Uterus (tissue), 4 donors: ENCODE data around the gene PRSS36. TPM values are rescaled to one million over a fixed set of nuclear protein-coding genes. Genes with fewer than 3 reads are reported as not detected.
"Not testable (repeated sequence)": the region's sequence is repeated elsewhere in the genome, so short reads cannot be mapped to it uniquely, and the experiment has no call there.

ENCODE experiments used
- DNase-seq, 2 donors: peaks; one replicate each; pipeline ENCODE4 v3.0.0-alpha.2; 2019 to 2020
- H3K27ac ChIP-seq, 2 donors: fragments of 200-600 bp; sonication (generic); 1 replicate in 1 of 2; 2 replicates in 1 of 2; pipeline ENCODE4 v1.5.1; 2016 to 2018
- H3K27me3 ChIP-seq, 2 donors: fragments of 200-600 bp; sonication (generic); one replicate each; pipeline ENCODE4 v1.5.1; 2018 to 2019; ENCODE audit warnings: control low read depth in 1 of 2
- H3K36me3 ChIP-seq, 2 donors: fragments of 200-600 bp; sonication (generic); one replicate each; pipeline ENCODE4 v1.5.1; 2019; ENCODE audit warnings: control low read depth in 1 of 2
- H3K4me1 ChIP-seq, 2 donors: fragments of 200-600 bp; sonication (generic); one replicate each; pipeline ENCODE4 v1.5.1; 2018 to 2019; ENCODE audit warnings: control low read depth in 1 of 2
- H3K4me3 ChIP-seq, 2 donors: fragments of 200-600 bp; sonication (generic); 1 replicate in 1 of 2; 2 replicates in 1 of 2; pipeline ENCODE4 v1.5.1; 2018 to 2019; ENCODE audit warnings: mild to moderate bottlenecking in 1 of 2
- H3K9me3 ChIP-seq, 2 donors: fragments of 200-600 bp; sonication (generic); one replicate each; pipeline ENCODE4 v1.5.1; 2019; ENCODE audit warnings: control low read depth in 1 of 2
- POLR2A ChIP-seq, 2 donors: fragments of 450-650 bp; IDR thresholded peaks; one replicate each; pipeline ENCODE4 v1.6.1; 2016; ENCODE audit warnings: antibody characterized with exemption in 2 of 2, mild to moderate bottlenecking in 1 of 2, moderate library complexity in 1 of 2
- intact Hi-C: fragments of 100-400 bp; cut with DNase I; formaldehyde crosslinking; loops from one replicate; pipeline ENCODE4 v1.15.1; 2023; ENCODE audit warnings: low total_unique reads
- total RNA-seq, 4 donors: library from RNA; depleted of rRNA in 3 of 4; stranded (reverse); fragments of >200 nt in 3 of 4; gene quantifications; one replicate each; pipeline versions ENCODE4 v1.1.0 to v1.2.4, GENCODE V29; 2014 to 2023
- TF ChIP-seq, protein P1 (sequence below), 4 experiments: fragments of 200-600 bp in 2 of 4; fragments of 450-650 bp in 2 of 4; sonication (generic) in 2 of 4; IDR thresholded peaks; one replicate each; pipeline ENCODE4 v1.5.1; 2016 to 2019; ENCODE audit warnings: antibody characterized with exemption in 4 of 4, mild to moderate bottlenecking in 2 of 4, moderate library complexity in 1 of 4
- donor health status: DM: yes; HTN: yes; CAD: no.

The PRSS36 gene
- under 1 TPM in 2 of 4 donors, not detected in 2; 0.48 to 0.76 TPM for total RNA-seq

DNA sequence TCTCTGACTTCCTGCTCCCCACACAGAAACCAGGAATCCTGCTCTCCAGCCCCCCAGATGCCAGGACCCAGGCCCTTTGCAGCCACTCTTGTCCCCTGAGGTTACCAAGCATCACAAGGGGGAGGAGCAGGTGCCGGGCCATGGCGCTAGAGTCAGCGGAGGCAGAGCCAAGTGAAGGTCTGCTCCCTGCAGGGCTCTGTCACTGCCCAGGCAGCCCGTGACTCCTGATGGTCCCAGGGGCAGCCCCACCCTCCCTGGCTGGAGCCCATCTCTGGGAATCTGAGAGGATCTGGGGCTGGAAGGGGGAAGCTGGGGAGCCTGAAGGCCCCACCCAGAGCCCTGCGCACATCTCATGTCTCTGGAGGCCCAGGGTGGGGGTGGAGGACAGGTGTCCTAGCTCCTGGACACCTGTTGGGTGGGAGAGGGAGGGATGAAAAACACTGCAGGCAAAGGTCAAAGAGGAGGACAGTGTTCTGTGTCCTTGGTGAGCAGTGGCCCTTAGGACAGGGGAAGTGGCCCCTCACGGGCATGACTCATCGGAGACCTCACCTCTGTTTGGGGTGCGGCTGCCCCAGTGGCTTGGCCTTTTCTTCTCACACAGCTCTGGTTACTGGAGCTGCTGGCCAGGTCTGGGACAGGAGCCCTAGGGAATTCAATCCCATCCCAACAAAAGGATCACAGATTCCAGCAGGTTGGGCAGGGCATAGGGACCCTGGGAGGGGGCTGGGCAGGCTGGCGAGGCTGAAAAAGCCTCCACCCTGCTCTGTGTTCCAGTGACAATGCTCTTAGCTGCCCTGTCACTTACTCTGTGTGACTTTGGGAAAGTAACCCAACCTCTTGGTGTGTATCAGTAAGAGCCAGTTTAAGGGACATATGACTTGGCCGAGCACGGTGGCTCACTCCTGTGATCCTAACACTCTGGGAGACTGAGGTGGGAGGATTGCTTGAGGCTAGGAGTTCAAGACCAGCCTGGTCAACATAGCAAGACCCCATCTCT lies at the start of gene PRSS36:
PRSS36 (minus strand) TSS at position 173 of the 997 bp plus-strand sequence; CDS start at position 142, 31 bp downstream.
- no peak within 1 kb of the TSS for H3K27ac ChIP-seq
- DNase-seq = no peak
- no peaks in the 10 kb centered on the region for H3K4me1 ChIP-seq
- H3K9me3 ChIP-seq = no peaks in the 10 kb centered on the region
- TF ChIP-seq POLR2A (IDR thresholded peaks at IDR 0.05) = no peak
- TF ChIP-seq, protein P1, sequence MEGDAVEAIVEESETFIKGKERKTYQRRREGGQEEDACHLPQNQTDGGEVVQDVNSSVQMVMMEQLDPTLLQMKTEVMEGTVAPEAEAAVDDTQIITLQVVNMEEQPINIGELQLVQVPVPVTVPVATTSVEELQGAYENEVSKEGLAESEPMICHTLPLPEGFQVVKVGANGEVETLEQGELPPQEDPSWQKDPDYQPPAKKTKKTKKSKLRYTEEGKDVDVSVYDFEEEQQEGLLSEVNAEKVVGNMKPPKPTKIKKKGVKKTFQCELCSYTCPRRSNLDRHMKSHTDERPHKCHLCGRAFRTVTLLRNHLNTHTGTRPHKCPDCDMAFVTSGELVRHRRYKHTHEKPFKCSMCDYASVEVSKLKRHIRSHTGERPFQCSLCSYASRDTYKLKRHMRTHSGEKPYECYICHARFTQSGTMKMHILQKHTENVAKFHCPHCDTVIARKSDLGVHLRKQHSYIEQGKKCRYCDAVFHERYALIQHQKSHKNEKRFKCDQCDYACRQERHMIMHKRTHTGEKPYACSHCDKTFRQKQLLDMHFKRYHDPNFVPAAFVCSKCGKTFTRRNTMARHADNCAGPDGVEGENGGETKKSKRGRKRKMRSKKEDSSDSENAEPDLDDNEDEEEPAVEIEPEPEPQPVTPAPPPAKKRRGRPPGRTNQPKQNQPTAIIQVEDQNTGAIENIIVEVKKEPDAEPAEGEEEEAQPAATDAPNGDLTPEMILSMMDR (IDR thresholded peaks at IDR 0.05) = no peak
- intact Hi-C loops = no loop called here
- no peak within 1 kb of the TSS for H3K4me3 ChIP-seq
- H3K36me3 ChIP-seq = no peaks in the 10 kb centered on the region
- H3K27me3 ChIP-seq = peaks cover 0 to 6% of the 10 kb centered on the region in 2 donors

GRCh38 chr16:31199430-31200041 lies 49.7 kb upstream of the PRSS36 start:
- Histone ChIP-seq H3K9me3 (no peaks in the 10 kb centered on the region), H3K27ac (no peak overlapping the region), H3K4me1 (no peaks in the 10 kb centered on the region), H3K27me3 (no peaks in the 10 kb centered on the region), H3K4me3 (no peak overlapping the region), H3K36me3 (no peaks in the 10 kb centered on the region)
- DNase-seq = no peak
- TF ChIP-seq POLR2A (IDR thresholded peaks at IDR 0.05) = no peak
- TF ChIP-seq, protein P1 (IDR thresholded peaks at IDR 0.05) = no peak
- intact Hi-C loops = no loop called here

DNA sequence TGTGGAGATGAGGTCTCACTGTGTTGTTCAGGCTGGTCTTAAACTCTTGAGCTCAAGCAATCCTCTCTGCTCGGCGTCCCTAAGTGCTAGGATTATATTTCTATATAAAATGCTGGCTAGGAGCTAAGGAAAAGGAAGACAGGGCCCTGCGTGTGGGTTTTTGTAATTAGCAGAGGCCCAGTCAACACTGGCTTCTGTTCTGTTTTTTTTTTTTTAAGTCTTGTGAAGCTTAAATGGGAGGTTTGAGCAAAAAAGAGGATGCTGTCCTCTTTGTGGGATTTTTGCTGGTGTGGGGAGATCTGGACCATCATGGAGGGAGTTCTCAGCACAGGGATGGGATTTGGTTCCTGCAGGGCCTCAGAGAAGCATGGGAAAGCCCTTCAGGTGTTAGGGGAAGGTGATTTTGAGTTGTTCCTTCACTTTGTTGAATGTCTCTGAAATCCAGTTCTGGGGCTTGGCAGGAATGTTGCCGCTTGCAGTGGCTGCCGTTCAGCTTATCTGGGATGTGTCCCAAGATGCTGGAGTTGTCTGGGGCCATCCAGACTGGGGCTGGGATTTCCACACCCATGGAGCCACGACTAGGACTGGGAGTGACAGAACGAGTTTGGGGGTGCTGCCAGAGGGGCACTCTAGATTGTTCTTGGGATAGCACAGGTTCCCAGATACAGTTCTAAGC lies 48.5 kb upstream of the PRSS36 start:
- no peak for DNase-seq
- intact Hi-C loops = no loop called here
- Histone ChIP-seq H3K27me3 (no peaks in the 10 kb centered on the region), H3K27ac (no peak overlapping the region), H3K4me1 (no peaks in the 10 kb centered on the region), H3K4me3 (no peak overlapping the region), H3K36me3 (no peaks in the 10 kb centered on the region), H3K9me3 (no peaks in the 10 kb centered on the region)
- TF ChIP-seq, protein P1 (IDR thresholded peaks at IDR 0.05) = no peak

- Histone ChIP-seq H3K27me3 (no peaks in the 10 kb centered on the region), H3K36me3 (no peaks in the 10 kb centered on the region), H3K9me3 (no peaks in the 10 kb centered on the region), H3K4me1 (no peaks in the 10 kb centered on the region), H3K27ac (no peak overlapping the region), H3K4me3 (no peak overlapping the region)
- TF ChIP-seq, protein P1 (IDR thresholded peaks at IDR 0.05) = no peak
- no peak for TF ChIP-seq POLR2A (IDR thresholded peaks at IDR 0.05)
- no peak for DNase-seq
- intact Hi-C loops = no loop called here
Measured at GRCh38 chr16:31196324-31197088, 46.6 kb upstream of the PRSS36 start.

DNA sequence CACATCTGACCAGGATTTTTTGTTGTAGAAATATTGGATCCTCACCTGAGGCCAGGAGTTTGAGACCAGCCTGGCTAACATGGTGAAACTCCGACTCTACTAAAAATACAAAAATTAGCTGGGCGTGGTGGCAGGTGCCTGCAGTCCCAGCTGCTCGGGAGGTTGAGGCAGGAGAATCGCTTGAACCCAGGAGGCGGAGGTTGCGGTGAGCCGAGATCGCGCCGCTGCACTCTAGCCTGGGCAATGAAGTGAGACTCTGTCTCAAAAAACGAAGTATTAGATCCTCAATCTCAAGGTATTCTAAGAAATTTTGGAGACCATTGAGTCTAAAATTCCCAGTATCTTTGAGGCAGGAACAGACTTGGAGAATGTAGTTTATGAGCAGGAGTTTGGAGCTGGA lies 46.0 kb upstream of the PRSS36 start:
- intact Hi-C loops, H3K4me1 ChIP-seq, H3K27me3 ChIP-seq, H3K9me3 ChIP-seq, DNase-seq, H3K27ac ChIP-seq, H3K36me3 ChIP-seq, H3K4me3 ChIP-seq: not testable (repeated sequence)
